ENCODE results near the gene ACER3.

Gene ACER3

GRCh38 chr11:77024745-77025144 is 164.0 kb downstream of the ACER3 start:
- no peak overlapping the region for H3K4me3 ChIP-seq (ENCODE audit: low read depth, low read length)
- TF ChIP-seq CTCF (IDR thresholded peaks at IDR 0.05; ENCODE audit: low read depth, low read length) = no peak

GRCh38 chr11:77026221-77026620 is 165.5 kb downstream of the ACER3 start:
- TF ChIP-seq CTCF (IDR thresholded peaks at IDR 0.05; ENCODE audit: low read depth, low read length) = no peak
- H3K4me3 ChIP-seq (ENCODE audit: low read depth, low read length) = no peak overlapping the region

GRCh38 chr11:77026743-77027142 is 166.0 kb downstream of the ACER3 start:
- no peak for TF ChIP-seq CTCF (IDR thresholded peaks at IDR 0.05; ENCODE audit: low read depth, low read length)

GRCh38 chr11:77027275-77027674 is 166.6 kb downstream of the ACER3 start:
- no peak overlapping the region for H3K4me3 ChIP-seq (ENCODE audit: low read depth, low read length)
- TF ChIP-seq CTCF (IDR thresholded peaks at IDR 0.05; ENCODE audit: low read depth, low read length) = no peak

More at GRCh38 chr11:77026743-77027142, 166.0 kb downstream of the ACER3 start:
- no peak overlapping the region for H3K4me3 ChIP-seq (ENCODE audit: low read depth, low read length)

- no peak for TF ChIP-seq CTCF (IDR thresholded peaks at IDR 0.05; ENCODE audit: low read depth, low read length)
- H3K4me3 ChIP-seq (ENCODE audit: low read depth, low read length) = no peak overlapping the region
Measured at GRCh38 chr11:77029829-77030228, 169.1 kb downstream of the ACER3 start.

- no peak overlapping the region for H3K4me3 ChIP-seq (ENCODE audit: low read depth, low read length)
- no peak for TF ChIP-seq CTCF (IDR thresholded peaks at IDR 0.05; ENCODE audit: low read depth, low read length)
Measured at GRCh38 chr11:77030834-77031414, 170.2 kb downstream of the ACER3 start.

GRCh38 chr11:77031599-77031998 is 170.9 kb downstream of the ACER3 start:
- no peak overlapping the region for H3K4me3 ChIP-seq (ENCODE audit: low read depth, low read length)
- no peak for TF ChIP-seq CTCF (IDR thresholded peaks at IDR 0.05; ENCODE audit: low read depth, low read length)
